Ascending aorta (tissue), 2 donors: Measurements from ENCODE around the gene APBA3. TPM values are rescaled to one million over a fixed set of nuclear protein-coding genes. Genes with fewer than 3 reads are reported as not detected.
"Not testable (repeated sequence)": the region's sequence is repeated elsewhere in the genome, so short reads cannot be mapped to it uniquely, and the experiment has no call there.

ENCODE experiments used
- DNase-seq, 2 donors: peaks; one replicate each; pipeline ENCODE4 v3.0.0-alpha.2; 2019; ENCODE audit warnings: low spot score in 2 of 2
- H3K27ac ChIP-seq, 2 donors: fragments of 200-600 bp; sonication (generic); one replicate each; pipeline ENCODE4 v1.5.1; 2016 to 2017; ENCODE audit warnings: mild to moderate bottlenecking in 1 of 2
- H3K27me3 ChIP-seq: fragments of 200-600 bp; sonication (generic); one replicate; pipeline ENCODE4 v1.5.1; 2017
- H3K36me3 ChIP-seq, 2 donors: fragments of 200-600 bp; sonication (generic); one replicate each; pipeline ENCODE4 v1.5.1; 2016
- H3K4me1 ChIP-seq, 2 donors: fragments of 200-600 bp; sonication (generic); one replicate each; pipeline ENCODE4 v1.5.1; 2016 to 2017; ENCODE audit warnings: mild to moderate bottlenecking in 1 of 2
- H3K4me3 ChIP-seq, 2 donors: fragments of 200-600 bp; sonication (generic); one replicate each; pipeline ENCODE4 v1.5.1; 2016 to 2017; ENCODE audit warnings: mild to moderate bottlenecking in 1 of 2
- H3K9me3 ChIP-seq, 2 donors: fragments of 200-600 bp; sonication (generic); one replicate each; pipeline ENCODE4 v1.5.1; 2016
- intact Hi-C: fragments of 100-400 bp; cut with DNase I; formaldehyde crosslinking; loops from one replicate; pipeline ENCODE4 v1.15.1; 2023
- total RNA-seq: library from RNA; depleted of rRNA; stranded (reverse); fragments of >200 nt; gene quantifications from one replicate; pipeline ENCODE4 v1.1.0, GENCODE V29; 2016
- TF ChIP-seq, protein P1 (sequence below), 3 experiments: fragments of 200-600 bp in 2 of 3; fragments of 450-650 bp in 1 of 3; sonication (generic) in 2 of 3; IDR thresholded peaks; one replicate each; pipeline ENCODE4 v1.5.1; 2016 to 2019; ENCODE audit warnings: antibody characterized with exemption in 3 of 3, mild to moderate bottlenecking in 1 of 3, moderate library complexity in 1 of 3

Gene APBA3
- total RNA-seq, 1 donor from 2014 or later = 58.9 TPM

DNA sequence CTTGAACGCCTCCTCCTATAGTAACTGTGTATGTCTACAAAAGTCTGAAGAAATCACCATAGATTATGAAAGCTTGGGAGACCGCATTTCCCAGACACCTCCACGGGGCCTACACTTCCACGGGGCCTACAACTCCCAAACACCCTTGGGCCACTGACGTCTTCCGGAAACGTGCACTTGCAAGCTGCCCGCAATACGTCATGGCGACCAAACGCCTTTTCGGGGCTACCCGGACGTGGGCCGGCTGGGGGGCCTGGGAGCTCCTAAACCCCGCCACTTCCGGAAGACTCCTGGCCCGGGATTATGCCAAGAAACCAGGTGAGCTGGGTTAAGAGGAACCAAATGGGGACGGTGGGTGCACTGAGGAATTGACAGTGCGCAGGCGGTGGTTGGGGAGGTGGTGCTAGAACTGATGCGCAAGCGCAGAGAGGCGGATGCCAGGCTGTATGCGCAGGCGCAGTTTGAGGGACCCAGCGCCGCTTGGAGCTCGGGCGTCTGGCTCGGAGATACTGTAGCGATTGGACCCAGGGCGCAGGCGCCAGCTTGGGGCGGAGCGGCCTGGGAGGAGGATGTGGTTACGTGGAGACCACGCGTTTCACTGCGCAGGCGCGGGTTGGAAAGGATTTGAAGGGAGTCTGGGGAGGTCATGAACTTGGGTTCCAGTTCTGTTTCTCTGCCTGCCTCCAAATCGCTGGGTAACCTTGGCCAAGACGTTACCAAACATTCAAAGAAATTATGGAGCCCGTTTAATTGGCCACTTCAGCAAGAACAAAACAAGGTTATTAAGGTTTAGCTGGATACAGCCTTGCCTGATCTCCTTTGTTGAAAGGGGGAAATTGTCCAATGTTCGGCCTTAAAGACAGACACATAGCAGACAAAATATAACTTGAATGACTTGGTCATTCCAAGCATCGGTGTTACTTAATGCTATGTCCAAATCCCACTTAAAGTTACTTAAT is 1.3 kb upstream of the APBA3 start, which contains the start of gene MRPL54:
TSS of gene MRPL54 (plus strand) at position 182 of the 959 bp plus-strand sequence. CDS start at position 201, 19 bp downstream.
- no peaks in the 10 kb centered on the region for H3K9me3 ChIP-seq
- H3K4me1 ChIP-seq = peaks cover 9 to 22% of the 10 kb centered on the region in 2 donors
- peak within 1 kb of the TSS; percentile 88 to 95 for H3K4me3 ChIP-seq
- peak; percentile 97 to 100 for DNase-seq
- intact Hi-C loops = loop anchor here (1.0 to 5.0 kb wide), 9 partner anchors 92 to 1205 kb away; partner anchors contain the start of genes ANKRD24, KDM4B, MAP2K2 and PIAS4
- peaks cover 26 to 42% of the 10 kb centered on the region in 2 donors for H3K36me3 ChIP-seq
- no peaks in the 10 kb centered on the region for H3K27me3 ChIP-seq
- peak within 1 kb of the TSS; percentile 87 to 98 for H3K27ac ChIP-seq
- TF ChIP-seq, protein P1, sequence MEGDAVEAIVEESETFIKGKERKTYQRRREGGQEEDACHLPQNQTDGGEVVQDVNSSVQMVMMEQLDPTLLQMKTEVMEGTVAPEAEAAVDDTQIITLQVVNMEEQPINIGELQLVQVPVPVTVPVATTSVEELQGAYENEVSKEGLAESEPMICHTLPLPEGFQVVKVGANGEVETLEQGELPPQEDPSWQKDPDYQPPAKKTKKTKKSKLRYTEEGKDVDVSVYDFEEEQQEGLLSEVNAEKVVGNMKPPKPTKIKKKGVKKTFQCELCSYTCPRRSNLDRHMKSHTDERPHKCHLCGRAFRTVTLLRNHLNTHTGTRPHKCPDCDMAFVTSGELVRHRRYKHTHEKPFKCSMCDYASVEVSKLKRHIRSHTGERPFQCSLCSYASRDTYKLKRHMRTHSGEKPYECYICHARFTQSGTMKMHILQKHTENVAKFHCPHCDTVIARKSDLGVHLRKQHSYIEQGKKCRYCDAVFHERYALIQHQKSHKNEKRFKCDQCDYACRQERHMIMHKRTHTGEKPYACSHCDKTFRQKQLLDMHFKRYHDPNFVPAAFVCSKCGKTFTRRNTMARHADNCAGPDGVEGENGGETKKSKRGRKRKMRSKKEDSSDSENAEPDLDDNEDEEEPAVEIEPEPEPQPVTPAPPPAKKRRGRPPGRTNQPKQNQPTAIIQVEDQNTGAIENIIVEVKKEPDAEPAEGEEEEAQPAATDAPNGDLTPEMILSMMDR (IDR thresholded peaks at IDR 0.05) = no peak

GRCh38 chr19:3762130-3762473 is 610 bp upstream of the APBA3 start:
- Histone ChIP-seq H3K27ac (peak overlapping the region; percentile 87 to 98), H3K9me3 (no peaks in the 10 kb centered on the region), H3K27me3 (no peaks in the 10 kb centered on the region), H3K36me3 (peaks cover 19 to 42% of the 10 kb centered on the region in 2 donors), H3K4me1 (peaks cover 9 to 22% of the 10 kb centered on the region in 2 donors), H3K4me3 (peak overlapping the region; percentile 67 to 95)
- TF ChIP-seq, protein P1 (IDR thresholded peaks at IDR 0.05) = no peak
- intact Hi-C loops = loop anchor here (1.0 to 5.0 kb wide), 8 partner anchors 91 to 1205 kb away; partner anchors contain the start of genes ANKRD24, KDM4B, PIAS4 and SIRT6
- no peak for DNase-seq

GRCh38 chr19:3760871-3761361 is 576 bp downstream of the APBA3 start:
- peak overlapping the region; percentile 87 to 98 for H3K27ac ChIP-seq
- TF ChIP-seq, protein P1 (IDR thresholded peaks at IDR 0.05) = no peak
- H3K9me3 ChIP-seq = no peaks in the 10 kb centered on the region
- peaks cover 9 to 22% of the 10 kb centered on the region in 2 donors for H3K4me1 ChIP-seq
- peaks cover 11 to 33% of the 10 kb centered on the region in 2 donors for H3K36me3 ChIP-seq
- H3K4me3 ChIP-seq = peak overlapping the region; percentile 88 to 95
- no peaks in the 10 kb centered on the region for H3K27me3 ChIP-seq
- intact Hi-C loops = loop anchor here (5.0 kb wide), 4 partner anchors 306 to 1206 kb away; partner anchors contain the start of genes ANKRD24, KDM4B, SIRT6 and ZBTB7A
- no peak for DNase-seq

DNA sequence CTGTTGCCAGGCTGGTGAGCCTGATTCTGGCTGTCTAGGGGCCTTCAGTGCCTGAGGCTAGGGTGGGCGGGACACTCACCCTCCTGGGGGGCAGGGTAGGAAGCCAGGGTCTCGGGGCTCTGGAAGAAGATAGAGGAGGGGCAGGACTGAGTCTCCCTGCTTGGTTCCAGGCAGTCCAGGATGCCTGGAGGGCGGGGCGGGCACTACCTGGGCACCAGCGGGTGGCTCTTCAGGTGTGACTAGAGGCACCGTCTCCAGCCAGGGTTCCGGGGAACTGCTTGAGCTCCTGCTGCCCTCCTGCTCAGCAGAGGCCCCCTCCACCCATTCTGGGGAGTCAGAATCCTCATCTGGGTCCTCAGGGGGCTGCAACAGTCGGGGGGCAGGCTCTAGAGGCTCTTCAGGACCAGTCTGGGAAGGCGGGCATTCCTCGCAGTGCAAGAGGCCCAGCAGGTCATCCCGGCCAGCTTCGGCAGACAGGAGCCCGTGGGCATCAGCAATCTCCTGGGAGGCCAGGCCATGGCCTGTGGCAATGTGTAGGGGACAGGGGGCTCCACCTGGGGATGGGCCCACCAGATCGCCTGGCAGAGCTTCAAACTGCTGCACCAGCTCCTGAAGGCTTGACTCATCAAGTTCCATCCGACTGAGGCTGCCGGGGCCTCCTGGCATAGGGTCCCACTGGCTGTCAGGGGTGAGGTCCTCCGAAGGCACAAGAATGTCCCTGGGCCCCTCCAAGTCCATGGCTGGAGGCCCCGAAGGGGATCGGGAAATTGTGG is 1.8 kb downstream of the APBA3 start:
- intact Hi-C loops = loop anchor here (5.0 kb wide), 4 partner anchors 308 to 1208 kb away; partner anchors contain the start of genes ANKRD24, KDM4B, SIRT6 and ZBTB7A
- Histone ChIP-seq H3K9me3 (no peaks in the 10 kb centered on the region), H3K4me1 (peaks cover 9 to 22% of the 10 kb centered on the region in 2 donors), H3K4me3 (peak overlapping the region in 1 of 2 donors; percentile 95), H3K36me3 (peaks cover 4 to 28% of the 10 kb centered on the region in 2 donors), H3K27ac (no peak overlapping the region), H3K27me3 (no peaks in the 10 kb centered on the region)
- DNase-seq = no peak
- TF ChIP-seq, protein P1 (IDR thresholded peaks at IDR 0.05) = no peak

- H3K9me3 ChIP-seq = not testable (repeated sequence)
- peaks cover 9 to 37% of the 10 kb centered on the region in 2 donors for H3K36me3 ChIP-seq
Measured at GRCh38 chr19:3758297-3758696, 3.2 kb downstream of the APBA3 start.

GRCh38 chr19:3757705-3758104 is 3.8 kb downstream of the APBA3 start:
- H3K4me1 ChIP-seq = peaks cover 9 to 16% of the 10 kb centered on the region in 2 donors
- H3K4me3 ChIP-seq, DNase-seq, H3K27ac ChIP-seq, H3K27me3 ChIP-seq, H3K9me3 ChIP-seq, intact Hi-C loops: not testable (repeated sequence)
- peaks cover 14 to 43% of the 10 kb centered on the region in 2 donors for H3K36me3 ChIP-seq

More at GRCh38 chr19:3758297-3758696, 3.2 kb downstream of the APBA3 start:
- H3K27ac ChIP-seq, H3K4me3 ChIP-seq, H3K27me3 ChIP-seq, DNase-seq, intact Hi-C loops: not testable (repeated sequence)
- H3K4me1 ChIP-seq = peaks cover 9 to 20% of the 10 kb centered on the region in 2 donors
